Mononuclear cell (primary cell): ENCODE data around the gene CNTN4. TPM values are rescaled to one million over a fixed set of nuclear protein-coding genes. Genes with fewer than 3 reads are reported as not detected.

Experiments
- H3K27me3 ChIP-seq: 2 replicates; pipeline ENCODE4 v1.6.0; 2011; ENCODE audit warnings: low read length, control low read depth; ENCODE audit not compliant: insufficient read depth
- H3K4me1 ChIP-seq: 2 replicates; pipeline ENCODE4 v1.5.1; 2011; ENCODE audit warnings: mild to moderate bottlenecking, low read length, control low read depth; ENCODE audit not compliant: insufficient read depth
- H3K4me3 ChIP-seq: 2 replicates; pipeline ENCODE4 v1.5.1; 2011; ENCODE audit warnings: mild to moderate bottlenecking, low read length, moderate library complexity
- H3K9me3 ChIP-seq: 2 replicates; pipeline ENCODE4 v1.5.1; 2011; ENCODE audit warnings: low read depth, mild to moderate bottlenecking, control low read depth, low read length
- total RNA-seq: library from RNA; depleted of rRNA; stranded (reverse); fragments of >200 nt; gene quantifications from one replicate; pipeline ENCODE4 v1.2.3, GENCODE V29; 2012

Gene CNTN4
- total RNA-seq, 1 donor, result not detected

DNA sequence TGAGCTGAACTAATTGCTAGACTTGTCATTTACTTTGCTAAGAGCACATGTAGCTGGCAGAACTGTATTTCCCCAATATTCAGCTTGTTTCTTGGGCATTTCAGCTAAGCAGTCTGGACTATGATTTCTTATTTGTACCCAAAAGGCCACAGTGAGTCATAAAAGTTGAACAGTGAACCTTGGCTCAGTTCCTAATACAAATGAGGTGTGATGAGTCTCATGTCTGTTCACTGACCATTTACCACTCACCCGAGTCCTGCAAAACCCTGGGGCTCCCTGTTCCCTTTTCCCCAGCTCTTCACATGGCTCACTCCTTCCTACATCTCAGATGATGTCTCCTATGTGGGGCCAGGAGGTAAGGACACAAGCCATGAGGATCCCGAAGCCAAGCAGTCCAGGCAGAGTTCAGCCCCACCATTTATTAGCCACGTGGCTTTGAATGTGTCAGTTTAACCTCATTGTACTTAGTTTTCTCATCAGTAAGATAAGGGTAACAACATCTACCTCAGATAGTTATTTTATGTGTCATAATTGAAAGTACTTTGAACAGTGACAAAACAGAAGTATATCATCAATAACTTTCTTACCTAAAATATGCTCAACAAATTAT is 772.2 kb downstream of the CNTN4 start:
- no peak overlapping the region for H3K4me3 ChIP-seq
- H3K9me3 ChIP-seq, result no peaks in the 10 kb centered on the region
- no peaks in the 10 kb centered on the region for H3K27me3 ChIP-seq
- H3K4me1 ChIP-seq, result no peaks in the 10 kb centered on the region

DNA sequence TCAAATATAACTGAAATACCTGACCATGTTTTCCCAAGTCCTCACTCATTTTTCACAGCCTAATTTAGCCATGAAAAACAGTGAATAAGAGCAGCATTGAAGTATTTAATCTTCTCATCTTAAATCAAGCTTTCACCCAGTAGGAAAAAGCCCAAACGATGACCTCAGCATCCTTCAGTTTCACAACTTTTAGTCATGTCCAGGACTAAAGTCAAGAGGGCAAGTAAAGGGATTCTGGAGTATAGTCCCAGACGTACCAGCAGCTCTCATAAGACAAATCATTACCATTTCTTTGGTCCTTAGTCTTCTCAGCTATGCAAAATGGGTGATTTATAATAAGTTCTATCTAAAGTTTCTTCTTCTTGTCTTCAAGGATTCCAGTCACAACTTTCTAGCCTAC is 774.2 kb downstream of the CNTN4 start:
- Histone ChIP-seq H3K4me1 (no peaks in the 10 kb centered on the region), H3K9me3 (no peaks in the 10 kb centered on the region), H3K4me3 (no peak overlapping the region), H3K27me3 (no peaks in the 10 kb centered on the region)

DNA sequence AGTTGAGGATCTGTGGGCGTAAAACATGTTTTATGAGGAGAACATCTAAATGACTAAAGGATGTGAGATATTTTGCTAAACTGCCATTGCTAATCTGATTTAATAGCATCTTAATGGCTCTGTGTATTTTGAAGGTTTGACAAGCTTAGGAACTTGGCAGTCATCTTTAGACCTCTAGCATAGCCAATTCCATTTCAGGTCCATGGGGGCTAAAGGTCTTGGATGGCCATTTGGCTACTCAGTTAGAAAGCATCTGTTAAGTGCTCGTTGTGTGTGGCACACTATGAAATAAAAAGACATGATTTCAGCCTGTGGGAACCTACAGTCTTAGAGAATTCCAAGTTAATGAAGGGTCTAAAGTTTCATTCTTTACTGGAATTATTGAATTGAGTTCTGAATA is 775.3 kb downstream of the CNTN4 start:
- Histone ChIP-seq H3K9me3 (no peaks in the 10 kb centered on the region), H3K27me3 (no peaks in the 10 kb centered on the region), H3K4me1 (no peaks in the 10 kb centered on the region), H3K4me3 (no peak overlapping the region)

DNA sequence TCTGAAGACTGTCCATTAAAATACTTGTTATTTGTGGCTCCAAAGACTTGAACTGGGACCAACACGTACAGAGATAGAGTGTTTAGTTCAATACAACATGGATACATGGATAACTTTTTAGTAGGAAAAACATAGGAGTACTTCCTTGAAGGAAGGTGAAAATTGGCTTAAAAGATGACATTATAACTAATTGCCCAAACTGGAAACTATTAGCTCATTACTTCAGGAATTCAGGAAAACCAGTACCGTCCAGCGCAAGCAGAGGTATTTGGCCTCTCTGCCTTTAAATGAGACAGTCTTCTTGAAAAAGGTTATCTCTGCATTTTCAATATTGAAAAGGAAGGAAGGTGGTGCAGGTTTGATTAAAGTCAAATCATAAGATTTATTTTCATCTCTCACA is 777.0 kb downstream of the CNTN4 start:
- Histone ChIP-seq H3K9me3 (no peaks in the 10 kb centered on the region), H3K4me1 (no peaks in the 10 kb centered on the region), H3K27me3 (no peaks in the 10 kb centered on the region), H3K4me3 (no peak overlapping the region)

DNA sequence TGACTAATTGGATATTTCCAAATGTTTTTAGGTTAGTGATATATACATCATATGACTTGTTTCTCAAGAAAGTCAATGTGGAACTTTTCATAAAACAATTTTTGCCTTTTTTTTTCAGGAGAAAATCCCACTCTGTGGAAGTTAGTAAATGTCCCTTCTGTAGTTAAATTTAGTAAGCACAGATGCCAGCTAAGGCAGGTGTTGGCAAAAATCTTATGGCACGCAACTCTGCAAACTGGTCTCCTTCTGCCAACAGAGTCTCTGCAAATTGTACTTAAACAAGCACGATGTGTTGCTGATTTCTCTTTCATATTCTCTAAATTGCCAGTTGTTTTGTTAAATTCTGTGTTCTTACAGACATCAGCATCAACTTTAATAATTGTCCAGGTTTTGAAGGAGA is 777.7 kb downstream of the CNTN4 start:
- no peaks in the 10 kb centered on the region for H3K4me1 ChIP-seq
- H3K4me3 ChIP-seq, result no peak overlapping the region
- no peaks in the 10 kb centered on the region for H3K27me3 ChIP-seq
- no peaks in the 10 kb centered on the region for H3K9me3 ChIP-seq

DNA sequence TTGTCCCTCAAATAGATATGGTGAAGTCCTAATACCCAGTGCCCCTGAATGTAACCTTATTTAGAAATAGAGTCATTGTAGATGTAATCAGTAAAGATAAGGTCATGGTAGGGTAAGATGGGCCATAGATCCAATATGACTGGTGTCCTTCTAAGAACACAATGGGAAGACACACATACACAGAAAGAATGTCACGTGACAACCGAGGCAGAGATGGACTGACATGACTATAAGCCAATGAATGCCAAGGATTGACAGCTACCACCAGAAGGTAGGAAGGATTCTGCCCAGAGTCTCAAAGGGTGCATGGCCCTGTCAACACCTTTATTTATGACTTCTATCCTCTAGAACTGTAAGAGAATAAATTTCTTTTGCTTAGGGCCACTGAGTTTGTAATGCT is 780.4 kb downstream of the CNTN4 start:
- H3K4me3 ChIP-seq, result no peak overlapping the region
- no peaks in the 10 kb centered on the region for H3K4me1 ChIP-seq
- H3K27me3 ChIP-seq, result no peaks in the 10 kb centered on the region
- H3K9me3 ChIP-seq, result no peaks in the 10 kb centered on the region

DNA sequence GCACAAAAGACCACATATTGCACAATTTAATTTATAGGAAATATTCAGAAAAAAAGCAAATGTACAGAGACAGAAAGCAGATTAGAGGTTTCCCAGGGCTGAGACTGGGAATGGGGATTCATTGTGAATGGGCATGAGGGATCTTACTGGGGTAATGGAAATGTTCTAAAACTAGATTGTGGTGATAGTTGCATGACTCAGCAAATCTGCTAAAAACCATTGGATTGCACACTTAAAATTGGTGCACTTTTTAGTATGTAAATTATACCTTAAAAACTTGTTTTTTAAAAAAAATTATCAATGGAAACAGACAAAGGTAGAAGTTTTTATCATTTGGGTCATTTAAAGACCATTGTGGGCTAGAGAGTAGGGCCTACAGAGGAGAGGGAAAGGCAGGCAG is 780.9 kb downstream of the CNTN4 start:
- H3K4me1 ChIP-seq, result no peaks in the 10 kb centered on the region
- no peaks in the 10 kb centered on the region for H3K27me3 ChIP-seq
- no peak overlapping the region for H3K4me3 ChIP-seq
- H3K9me3 ChIP-seq, result no peaks in the 10 kb centered on the region

DNA sequence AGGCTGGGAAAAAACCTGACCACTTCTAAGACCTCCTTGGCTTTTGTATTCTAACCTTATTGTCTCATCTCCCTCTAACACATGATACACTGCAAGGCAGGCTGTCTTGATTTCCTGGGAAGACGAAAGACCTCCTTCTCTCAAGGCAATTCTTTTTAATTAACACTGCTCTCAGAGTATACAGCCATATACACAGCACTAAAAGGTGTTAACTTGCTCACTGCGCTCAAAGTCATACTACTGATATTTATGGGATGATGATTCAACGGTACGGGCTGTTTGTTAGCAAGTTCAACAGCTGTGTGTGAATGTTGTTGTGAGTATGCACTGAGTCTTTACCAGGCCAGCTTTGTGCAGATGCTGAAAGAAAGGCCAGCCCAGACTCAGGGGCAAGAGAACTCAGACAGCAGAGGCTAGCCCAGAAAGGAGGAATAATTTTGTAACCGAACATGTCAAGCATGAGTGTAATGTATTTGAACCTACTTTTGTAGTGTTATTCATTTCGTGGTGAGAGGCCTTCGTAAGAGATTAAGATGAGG is 781.6 kb downstream of the CNTN4 start:
- H3K4me1 ChIP-seq, result no peaks in the 10 kb centered on the region
- no peaks in the 10 kb centered on the region for H3K27me3 ChIP-seq
- H3K4me3 ChIP-seq, result no peak overlapping the region
- H3K9me3 ChIP-seq, result no peaks in the 10 kb centered on the region

DNA sequence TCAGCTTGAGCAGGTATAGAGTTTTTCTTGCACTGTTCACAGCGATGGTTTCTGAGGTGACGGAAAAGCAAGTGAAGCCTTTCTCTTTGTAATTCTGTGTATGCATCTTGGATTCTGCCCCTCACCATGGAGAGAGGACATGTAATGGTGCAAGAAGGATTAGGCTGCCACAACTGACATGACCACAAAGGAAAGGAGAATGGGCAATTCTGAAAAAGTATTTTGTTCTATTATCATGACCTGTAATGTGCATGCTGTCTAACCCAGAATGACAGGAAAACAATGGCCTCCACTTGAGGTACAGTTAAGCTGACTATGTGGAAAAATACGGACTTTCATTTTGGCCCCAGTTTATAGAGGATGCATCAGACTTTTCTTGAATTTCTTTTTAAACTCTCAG is 784.6 kb downstream of the CNTN4 start:
- Histone ChIP-seq H3K4me3 (no peak overlapping the region), H3K4me1 (no peaks in the 10 kb centered on the region), H3K9me3 (no peaks in the 10 kb centered on the region), H3K27me3 (no peaks in the 10 kb centered on the region)

DNA sequence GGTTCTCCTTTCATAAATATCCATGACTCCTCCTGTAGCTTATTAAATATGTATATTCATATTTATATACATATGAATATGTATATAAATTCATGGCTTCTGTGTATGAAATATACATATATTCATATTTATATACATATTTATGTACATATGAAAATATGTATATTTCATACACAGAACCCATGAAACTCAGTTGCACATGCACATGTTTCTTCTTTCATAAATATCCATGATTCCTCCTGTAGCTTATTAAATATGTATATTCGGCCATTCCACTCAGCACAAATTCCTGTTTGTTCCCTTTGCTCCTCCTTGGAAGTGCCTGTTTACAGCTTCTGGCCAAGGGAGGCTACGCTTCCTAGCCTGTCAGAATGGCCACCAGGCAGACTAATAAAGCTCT is 789.9 kb downstream of the CNTN4 start:
- Histone ChIP-seq H3K9me3 (no peaks in the 10 kb centered on the region), H3K27me3 (no peaks in the 10 kb centered on the region), H3K4me3 (no peak overlapping the region), H3K4me1 (no peaks in the 10 kb centered on the region)

DNA sequence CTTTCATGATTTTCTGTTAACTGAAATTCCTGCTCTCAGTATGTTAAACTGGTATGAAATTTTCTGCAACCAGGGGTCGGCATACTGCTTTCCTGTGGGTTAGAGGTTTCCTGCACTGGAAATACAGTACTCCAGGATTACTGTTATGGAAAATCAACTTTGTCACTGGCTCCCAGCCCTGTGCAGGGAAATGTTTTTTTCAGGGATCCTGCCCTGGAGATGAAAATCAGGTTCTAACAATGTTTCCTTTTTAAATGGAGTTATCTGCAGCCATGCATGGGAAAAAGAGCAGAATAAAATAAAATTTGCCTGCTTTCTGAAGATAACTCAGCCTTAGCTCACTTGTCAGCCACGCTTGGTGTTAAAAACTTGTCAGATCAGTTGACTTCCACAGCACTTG is 791.1 kb downstream of the CNTN4 start:
- Histone ChIP-seq H3K4me1 (no peaks in the 10 kb centered on the region), H3K9me3 (no peaks in the 10 kb centered on the region), H3K4me3 (no peak overlapping the region), H3K27me3 (no peaks in the 10 kb centered on the region)

DNA sequence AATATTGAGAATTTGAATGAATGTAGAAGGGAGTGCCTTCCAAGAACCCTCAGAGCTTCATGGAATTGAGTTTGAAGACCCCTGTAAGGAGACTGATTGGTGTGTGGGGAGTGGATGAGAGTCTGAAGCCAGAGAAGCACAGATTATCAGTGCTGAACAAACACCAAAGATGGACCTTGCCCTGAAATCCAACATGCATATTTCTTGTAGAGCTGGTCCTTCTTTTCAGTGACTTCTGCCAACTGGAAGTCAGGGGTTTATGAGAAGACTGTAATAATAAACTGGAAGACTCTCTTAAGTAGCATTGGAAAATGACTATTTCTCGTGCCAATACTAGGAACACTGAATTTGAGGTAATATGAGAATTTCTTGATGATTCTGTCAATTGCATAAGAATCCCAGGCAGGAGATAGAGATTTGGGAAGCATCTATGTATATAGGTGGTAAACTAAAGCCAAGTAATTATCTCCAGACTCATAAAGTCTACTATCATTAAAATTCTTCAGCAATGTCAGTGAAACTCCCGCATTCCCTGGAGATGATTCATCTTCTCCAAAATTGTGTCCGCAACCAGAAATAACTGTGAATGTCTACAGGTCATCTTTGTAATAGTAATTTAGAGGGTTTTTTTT is 797.8 kb downstream of the CNTN4 start:
- Histone ChIP-seq H3K4me3 (no peak overlapping the region), H3K4me1 (no peaks in the 10 kb centered on the region), H3K9me3 (no peaks in the 10 kb centered on the region), H3K27me3 (no peaks in the 10 kb centered on the region)

DNA sequence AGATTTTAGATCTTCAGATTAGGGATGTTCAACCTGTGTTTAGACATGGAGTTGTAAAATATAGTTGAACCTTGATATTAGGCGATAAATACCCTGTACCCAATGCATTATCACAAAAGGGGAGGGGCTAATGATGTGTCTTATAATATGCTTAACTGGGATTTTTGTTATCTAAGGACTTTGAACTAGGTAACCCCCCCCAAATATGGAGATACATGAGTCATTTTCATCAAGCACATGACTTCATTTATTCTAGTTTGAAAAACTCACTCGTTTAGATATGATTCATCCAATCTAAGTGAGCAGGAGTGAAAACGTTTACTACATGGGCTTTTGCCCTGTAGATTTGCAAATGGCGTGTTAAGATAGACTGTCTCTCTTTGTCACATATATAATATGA is 799.2 kb downstream of the CNTN4 start:
- H3K4me1 ChIP-seq, result no peaks in the 10 kb centered on the region

DNA sequence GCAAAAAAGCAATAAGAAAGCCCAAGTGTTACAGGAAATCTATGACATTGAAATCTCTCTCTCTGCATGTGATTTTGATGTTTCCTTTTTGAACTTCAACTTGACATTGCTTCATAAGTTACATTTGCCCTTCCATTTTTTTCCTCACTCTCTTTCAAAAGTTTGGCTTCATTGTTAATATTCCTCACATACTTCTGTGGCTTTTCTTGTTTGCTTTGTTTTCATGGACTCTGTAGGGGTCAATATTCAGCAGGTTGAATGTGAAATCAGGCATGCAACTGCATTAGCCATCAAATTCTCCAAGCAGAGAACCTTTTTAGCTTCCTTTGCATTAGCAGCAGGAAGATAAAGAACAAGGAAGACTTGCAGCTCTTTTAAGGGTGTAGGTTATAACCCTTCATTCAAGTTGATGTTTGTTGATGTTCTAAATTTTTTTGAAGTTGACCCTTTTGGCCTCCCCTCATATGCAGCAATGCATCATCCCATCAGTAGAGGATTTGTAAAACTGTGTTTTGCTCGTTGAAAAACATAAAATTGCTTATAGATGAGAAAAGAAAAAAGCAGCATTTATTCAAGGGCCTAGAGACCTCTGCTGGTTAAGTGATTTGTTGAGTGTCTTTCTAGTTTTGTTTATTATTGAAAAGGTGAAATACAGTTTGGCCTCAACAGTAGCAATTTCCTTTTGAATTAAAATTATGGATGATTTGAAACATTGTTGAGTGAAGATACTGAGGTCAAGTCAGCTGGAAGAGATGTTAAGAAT is 800.1 kb downstream of the CNTN4 start:
- no peaks in the 10 kb centered on the region for H3K4me1 ChIP-seq
- no peaks in the 10 kb centered on the region for H3K9me3 ChIP-seq
- no peaks in the 10 kb centered on the region for H3K27me3 ChIP-seq
- H3K4me3 ChIP-seq, result no peak overlapping the region

More for the DNA sequence above, 799.2 kb downstream of the CNTN4 start:
- Histone ChIP-seq H3K4me3 (no peak overlapping the region), H3K9me3 (no peaks in the 10 kb centered on the region), H3K27me3 (no peaks in the 10 kb centered on the region)

DNA sequence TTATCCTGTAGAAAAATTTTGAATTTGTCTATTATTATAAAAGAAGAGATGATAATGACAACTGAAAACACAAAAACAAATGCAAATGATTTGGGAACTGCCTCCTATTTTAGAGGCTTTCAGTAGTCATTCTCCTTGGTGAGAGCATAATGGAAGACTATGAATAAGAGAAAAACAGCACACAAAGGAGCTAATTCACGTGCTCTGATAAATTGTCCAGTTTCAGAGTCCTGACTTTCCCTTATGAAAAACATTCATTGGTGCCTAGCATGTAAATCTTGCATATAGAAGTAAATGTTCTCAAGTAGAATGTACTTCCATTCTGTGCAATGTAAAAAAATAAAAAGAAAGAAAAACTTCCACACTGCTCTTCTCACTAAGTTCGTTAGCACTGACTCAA is 805.4 kb downstream of the CNTN4 start:
- no peak overlapping the region for H3K4me3 ChIP-seq
- H3K27me3 ChIP-seq, result no peaks in the 10 kb centered on the region
- no peaks in the 10 kb centered on the region for H3K4me1 ChIP-seq
- no peaks in the 10 kb centered on the region for H3K9me3 ChIP-seq
